Neural progenitor cell (in vitro differentiated cells): Measurements from ENCODE around the gene GABRR3.

ENCODE experiments used
- EZH2 ChIP-seq: fragments of 200-600 bp; sonication (generic); IDR thresholded peaks from 2 replicates; pipeline ENCODE4 v1.6.1; 2017; ENCODE audit warnings: antibody characterized with exemption, mild to moderate bottlenecking, moderate library complexity
- EZH2phosphoT487 ChIP-seq: fragments of 200-600 bp; sonication (generic); IDR thresholded peaks from 2 replicates; pipeline ENCODE4 v1.6.1; 2017; ENCODE audit warnings: antibody characterized with exemption
- TF ChIP-seq, protein P1 (sequence below): fragments of 200-600 bp; sonication (generic); IDR thresholded peaks from 2 replicates; pipeline ENCODE4 v1.5.1; 2017; ENCODE audit warnings: antibody characterized with exemption, mild to moderate bottlenecking

DNA sequence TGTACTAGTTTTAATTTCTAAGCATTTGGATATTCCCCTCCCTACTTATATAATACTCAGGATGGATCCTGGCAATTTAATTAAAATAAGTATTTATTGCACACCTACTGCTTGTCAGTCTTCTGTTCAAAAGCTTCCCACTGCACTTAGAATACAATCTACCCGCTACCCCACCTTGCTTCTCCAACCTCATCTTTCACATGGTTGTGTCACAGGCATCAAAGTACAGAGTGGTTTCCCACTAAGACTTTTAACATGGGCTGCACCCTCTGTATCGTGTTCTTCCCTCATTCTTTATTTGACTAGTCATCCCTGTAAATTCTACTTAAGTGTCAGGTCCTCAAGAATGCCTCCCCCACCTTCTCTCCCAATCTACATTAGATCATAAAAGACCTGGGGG, 97.9 kb downstream of the GABRR3 start:
- TF ChIP-seq, protein P1, sequence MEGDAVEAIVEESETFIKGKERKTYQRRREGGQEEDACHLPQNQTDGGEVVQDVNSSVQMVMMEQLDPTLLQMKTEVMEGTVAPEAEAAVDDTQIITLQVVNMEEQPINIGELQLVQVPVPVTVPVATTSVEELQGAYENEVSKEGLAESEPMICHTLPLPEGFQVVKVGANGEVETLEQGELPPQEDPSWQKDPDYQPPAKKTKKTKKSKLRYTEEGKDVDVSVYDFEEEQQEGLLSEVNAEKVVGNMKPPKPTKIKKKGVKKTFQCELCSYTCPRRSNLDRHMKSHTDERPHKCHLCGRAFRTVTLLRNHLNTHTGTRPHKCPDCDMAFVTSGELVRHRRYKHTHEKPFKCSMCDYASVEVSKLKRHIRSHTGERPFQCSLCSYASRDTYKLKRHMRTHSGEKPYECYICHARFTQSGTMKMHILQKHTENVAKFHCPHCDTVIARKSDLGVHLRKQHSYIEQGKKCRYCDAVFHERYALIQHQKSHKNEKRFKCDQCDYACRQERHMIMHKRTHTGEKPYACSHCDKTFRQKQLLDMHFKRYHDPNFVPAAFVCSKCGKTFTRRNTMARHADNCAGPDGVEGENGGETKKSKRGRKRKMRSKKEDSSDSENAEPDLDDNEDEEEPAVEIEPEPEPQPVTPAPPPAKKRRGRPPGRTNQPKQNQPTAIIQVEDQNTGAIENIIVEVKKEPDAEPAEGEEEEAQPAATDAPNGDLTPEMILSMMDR: no peak
- no peak for TF ChIP-seq EZH2
- no peak for TF ChIP-seq EZH2phosphoT487
